ENCODE measurements around the gene KDM7A.

GRCh38 chr7:140062528-140063299 is 114.1 kb downstream of the KDM7A start, which contains the start of gene PARP12:
- TF ChIP-seq CTCF (IDR thresholded peaks at IDR 0.05) (no peak), POLR2A (IDR thresholded peaks at IDR 0.05) (peak; percentile 39 to 44), EP300 (IDR thresholded peaks at IDR 0.05) (peak in 1 of 2 donors; percentile 79)

Data from tibial nerve (tissue), 4 donors.